Dermis blood vessel endothelial cell (primary cell): ENCODE measurements around the gene CFAP73. TPM values are rescaled to one million over a fixed set of nuclear protein-coding genes. Genes with fewer than 3 reads are reported as not detected.
"Not testable (repeated sequence)": the region's sequence is repeated elsewhere in the genome, so short reads cannot be mapped to it uniquely, and the experiment has no call there.

Experiments
- DNase-seq: peaks from one replicate; pipeline ENCODE4 v3.0.0; 2010
- total RNA-seq: library from RNA; depleted of rRNA; stranded (reverse); fragments of >200 nt; gene quantifications from 2 replicates; pipeline ENCODE4 v1.2.3, GENCODE V29; 2014

The CFAP73 gene
- total RNA-seq, 1 donor from 2014 or later, result not detected

DNA sequence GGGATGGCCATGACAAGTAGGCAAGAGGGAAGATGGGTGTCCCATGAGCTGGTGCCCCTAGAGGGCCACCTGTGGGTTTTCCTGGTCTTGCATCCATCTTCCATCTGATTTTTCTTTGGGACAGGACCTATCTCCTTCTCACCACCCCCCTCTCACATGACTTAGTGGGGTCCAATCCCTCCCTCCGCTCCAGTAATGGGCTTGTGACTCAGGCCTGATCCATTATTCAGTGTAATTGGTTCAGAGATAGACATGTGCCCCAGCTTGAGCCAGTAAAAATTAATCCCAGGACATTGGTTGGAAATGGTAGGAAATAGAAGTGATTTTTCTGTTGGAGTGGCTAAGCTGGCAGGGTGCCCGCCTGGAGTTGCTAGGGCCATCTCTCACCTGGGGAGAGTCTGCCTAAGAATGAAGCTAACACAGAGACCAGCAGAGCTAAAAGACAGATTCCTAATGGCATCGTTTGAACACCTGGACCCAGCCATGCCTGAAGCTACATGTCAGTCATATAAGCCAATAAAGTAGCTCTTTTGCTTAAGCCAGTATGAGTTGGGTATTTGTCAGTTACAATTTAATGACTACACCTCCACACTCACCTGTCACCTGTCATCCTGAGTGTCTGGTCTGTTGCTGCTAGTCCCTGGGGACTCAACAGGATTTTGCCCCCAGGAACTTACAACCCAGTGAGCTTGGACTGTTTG, 28.7 kb upstream of the CFAP73 start:
- DNase-seq, result no peak

GRCh38 chr12:113127791-113128199, 21.7 kb upstream of the CFAP73 start:
- DNase-seq, result no peak

GRCh38 chr12:113128802-113129663, 20.5 kb upstream of the CFAP73 start:
- no peak for DNase-seq

DNA sequence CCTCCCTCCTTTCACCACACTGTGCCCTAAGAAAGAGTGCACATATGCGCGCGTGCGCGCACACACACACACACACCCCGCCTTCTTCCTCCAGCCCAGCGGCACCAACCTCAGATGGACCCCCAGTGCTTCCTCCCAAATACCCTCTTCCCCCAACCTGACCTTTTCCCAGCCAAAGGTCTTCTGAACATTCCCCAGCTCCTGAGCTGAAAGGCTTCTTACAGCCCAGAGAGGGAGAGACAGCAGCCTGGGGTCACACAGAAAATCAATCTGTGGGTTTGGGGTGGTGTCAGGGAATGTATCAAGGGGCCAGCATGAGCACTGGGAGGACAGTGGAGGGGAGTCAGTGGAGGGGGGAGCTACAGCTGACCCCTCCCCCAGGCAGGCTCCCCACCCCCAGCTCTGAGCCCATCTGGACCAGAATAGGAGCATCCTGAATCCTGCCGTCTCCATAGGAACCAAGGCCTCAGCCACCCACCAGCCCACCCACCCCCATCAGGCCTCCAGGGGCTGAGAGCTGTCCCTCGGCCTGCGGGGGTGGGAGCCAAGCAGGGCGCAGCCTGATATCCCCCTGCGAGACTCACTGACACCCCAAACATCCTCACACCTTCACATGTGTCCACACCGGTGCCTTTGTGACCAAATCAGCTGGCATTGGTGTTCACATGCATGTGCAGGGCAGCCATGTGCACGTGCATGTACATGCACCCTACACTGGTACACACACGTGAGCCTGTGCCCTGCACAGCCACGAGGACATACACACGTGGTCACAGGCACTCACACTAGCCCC, 19.7 kb upstream of the CFAP73 start:
- DNase-seq, result no peak

GRCh38 chr12:113130457-113131135, 18.9 kb upstream of the CFAP73 start:
- no peak for DNase-seq

GRCh38 chr12:113131556-113131955, 18.0 kb upstream of the CFAP73 start:
- DNase-seq, result no peak

DNA sequence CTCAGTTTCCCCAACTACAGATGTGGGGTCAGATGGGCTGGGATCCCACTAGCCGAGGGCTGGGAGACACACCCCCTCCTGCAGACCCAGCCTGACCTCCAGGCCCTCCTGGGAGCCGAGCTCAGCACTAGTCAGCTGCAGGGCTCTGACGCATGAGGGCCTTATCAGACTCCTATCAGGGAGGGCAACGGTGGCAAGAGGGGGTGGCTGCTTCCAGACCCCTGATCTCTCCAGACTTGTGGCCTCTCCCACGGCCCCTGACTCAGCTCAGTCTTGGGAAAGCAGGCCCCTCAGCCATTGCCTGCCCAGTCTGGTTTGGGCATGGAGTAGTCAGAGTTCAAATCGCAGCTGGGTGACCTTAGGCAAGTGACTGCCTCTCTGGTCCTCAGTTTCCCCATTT, 16.5 kb upstream of the CFAP73 start:
- no peak for DNase-seq

- no peak for DNase-seq
These were observed 15.9 kb upstream of the CFAP73 start for GRCh38 chr12:113133666-113134065.

DNA sequence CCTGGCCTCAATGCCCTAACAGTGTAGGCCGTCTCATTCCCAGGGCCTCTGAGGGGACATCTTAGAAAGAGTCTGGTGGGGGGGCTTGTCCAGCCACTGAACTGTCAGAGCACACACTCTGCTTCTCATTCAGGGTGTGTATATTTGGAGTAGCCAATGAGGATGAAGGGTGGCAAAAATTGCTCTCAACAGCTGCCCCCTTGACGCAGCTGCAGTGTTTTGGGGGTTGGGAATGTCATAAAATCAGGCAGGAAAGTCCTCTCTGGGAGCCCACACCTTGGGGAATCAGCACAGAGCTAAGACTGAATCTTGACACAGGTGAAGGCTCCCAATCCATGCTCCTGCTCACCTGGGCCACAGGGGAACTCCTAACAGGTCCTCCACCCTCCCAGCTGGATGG, 15.5 kb upstream of the CFAP73 start:
- no peak for DNase-seq

GRCh38 chr12:113134521-113134951, 15.0 kb upstream of the CFAP73 start:
- no peak for DNase-seq

- DNase-seq, result peak; percentile 22
These were observed 14.1 kb upstream of the CFAP73 start, which contains the start of gene RASAL1 for GRCh38 chr12:113135178-113136127. TSS of gene RASAL1 (minus strand) at chr12:113135761. CDS start at chr12:113135462, 299 bp downstream.

- DNase-seq, result no peak
These were observed 13.2 kb upstream of the CFAP73 start for GRCh38 chr12:113136128-113136989.

GRCh38 chr12:113136990-113137511, 12.5 kb upstream of the CFAP73 start:
- no peak for DNase-seq

- DNase-seq, result no peak
These were observed 11.4 kb upstream of the CFAP73 start for GRCh38 chr12:113137861-113138783.

GRCh38 chr12:113138826-113139225, 10.7 kb upstream of the CFAP73 start:
- DNase-seq, result no peak

DNA sequence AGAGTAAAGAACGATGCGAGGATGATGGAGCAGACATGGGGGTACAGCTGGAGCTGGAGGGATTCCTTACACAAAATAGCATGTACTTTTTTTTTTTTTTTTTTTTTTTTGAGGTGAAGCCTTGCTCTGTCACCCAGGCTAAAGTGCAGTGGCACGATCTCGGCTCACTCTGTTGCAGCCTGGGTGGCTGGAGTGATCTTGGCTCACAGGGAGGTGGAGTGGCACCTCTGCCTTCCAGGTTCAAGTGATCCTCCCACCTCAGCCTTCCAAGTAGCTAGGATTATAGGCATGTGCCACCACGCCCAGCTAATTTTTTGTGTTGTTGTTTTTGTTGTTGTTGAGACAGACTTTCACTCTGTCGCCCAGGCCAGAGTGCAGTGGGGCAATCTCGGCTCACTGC, 8.8 kb upstream of the CFAP73 start:
- no peak for DNase-seq

DNA sequence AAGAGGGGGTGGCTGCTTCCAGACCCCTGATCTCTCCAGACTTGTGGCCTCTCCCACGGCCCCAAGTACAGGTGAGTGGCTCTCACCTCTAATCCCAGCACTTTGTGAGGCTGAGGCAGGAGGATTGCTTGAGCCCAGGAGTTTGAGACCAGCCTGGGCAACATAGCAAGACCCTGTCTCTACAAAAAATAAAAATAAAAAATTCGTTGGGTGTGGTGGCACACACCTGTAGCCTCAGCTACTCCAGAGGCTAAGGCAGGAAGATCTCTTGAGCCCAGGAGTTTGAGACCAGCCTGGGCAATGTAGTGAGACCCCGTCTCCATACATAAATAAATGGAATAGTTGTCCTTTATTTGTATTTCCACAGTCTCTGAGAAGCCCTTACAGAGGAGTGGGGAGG, 7.8 kb upstream of the CFAP73 start:
- DNase-seq, result not testable (repeated sequence)

- DNase-seq, result no peak
These were observed 7.2 kb upstream of the CFAP73 start for GRCh38 chr12:113142173-113142885.
